Mesenchymal stem cell (in vitro differentiated cells and primary cell): ENCODE results near the gene RPS27A.
"Not testable (repeated sequence)": the region's sequence is repeated elsewhere in the genome, so short reads cannot be mapped to it uniquely, and the experiment has no call there.

Experiments
- DNase-seq: peaks from one replicate; pipeline ENCODE4 v3.0.0-alpha.2; 2013
- H2AFZ ChIP-seq: one replicate; pipeline ENCODE4 v1.6.1; 2013; ENCODE audit warnings: low read depth, mild to moderate bottlenecking, control low read depth, inconsistent platforms, low read length, moderate library complexity
- H2AK5ac ChIP-seq: 2 replicates; pipeline ENCODE4 v1.6.1; 2013; ENCODE audit warnings: low read length, moderate library complexity, mild to moderate bottlenecking, inconsistent platforms; ENCODE audit not compliant: severe bottlenecking
- H2BK120ac ChIP-seq: one replicate; pipeline ENCODE4 v1.6.1; 2013; ENCODE audit warnings: low read depth, mild to moderate bottlenecking, inconsistent platforms, low read length, moderate library complexity
- H2BK12ac ChIP-seq, 2 experiments: one replicate each; pipeline ENCODE4 v1.6.1; 2013; ENCODE audit warnings: inconsistent platforms in 2 of 2, low read length in 2 of 2, mild to moderate bottlenecking in 2 of 2, moderate library complexity in 2 of 2, control low read depth in 1 of 2
- H2BK15ac ChIP-seq: one replicate; pipeline ENCODE4 v1.6.1; 2013; ENCODE audit warnings: mild to moderate bottlenecking, low read depth, inconsistent platforms; ENCODE audit not compliant: poor library complexity, severe bottlenecking
- H2BK5ac ChIP-seq: 2 replicates; pipeline ENCODE4 v1.6.1; 2013; ENCODE audit warnings: low read depth, mild to moderate bottlenecking, low read length, control low read depth, inconsistent platforms; ENCODE audit not compliant: poor library complexity, severe bottlenecking
- H3K14ac ChIP-seq, 2 experiments: one replicate each; pipeline ENCODE4 v1.6.1; 2013; ENCODE audit warnings: inconsistent platforms in 2 of 2, low read length in 2 of 2, control low read depth in 1 of 2, mild to moderate bottlenecking in 1 of 2, moderate library complexity in 1 of 2
- H3K18ac ChIP-seq, 2 experiments: one replicate each; pipeline ENCODE4 v1.6.1; 2013; ENCODE audit warnings: inconsistent platforms in 2 of 2, low read length in 2 of 2, control low read depth in 1 of 2, low read depth in 1 of 2, mild to moderate bottlenecking in 1 of 2
- H3K23ac ChIP-seq, 2 experiments: one replicate each; pipeline ENCODE4 v1.6.1; 2013; ENCODE audit warnings: inconsistent platforms in 2 of 2, low read length in 2 of 2, mild to moderate bottlenecking in 2 of 2, moderate library complexity in 2 of 2, control low read depth in 1 of 2
- H3K27ac ChIP-seq: 2 replicates; pipeline ENCODE4 v1.5.1; 2013; ENCODE audit warnings: mild to moderate bottlenecking, moderate library complexity, low read length, control low read depth, inconsistent platforms; ENCODE audit not compliant: poor library complexity, severe bottlenecking
- H3K27me3 ChIP-seq, 2 experiments: 2 replicates each; pipeline versions ENCODE4 v1.6.1 to v1.7.0; 2013; ENCODE audit warnings: low read length in 2 of 2, mild to moderate bottlenecking in 2 of 2, moderate library complexity in 2 of 2, control low read depth in 1 of 2, inconsistent platforms in 1 of 2; ENCODE audit not compliant: control insufficient read depth in 1 of 2, insufficient read depth in 1 of 2
- H3K36me3 ChIP-seq, 2 experiments: 2 replicates each; pipeline versions ENCODE4 v1.6.1 to v1.7.0; 2013; ENCODE audit warnings: low read length in 2 of 2, control low read depth in 1 of 2, inconsistent platforms in 1 of 2, low read depth in 1 of 2, mild to moderate bottlenecking in 1 of 2; ENCODE audit not compliant: insufficient read depth in 2 of 2, control insufficient read depth in 1 of 2
- H3K4ac ChIP-seq, 2 experiments: one replicate each; pipeline ENCODE4 v1.6.1; 2013; ENCODE audit warnings: inconsistent platforms in 2 of 2, low read length in 2 of 2, mild to moderate bottlenecking in 2 of 2, moderate library complexity in 2 of 2, control low read depth in 1 of 2, low read depth in 1 of 2
- H3K4me1 ChIP-seq: 2 replicates; pipeline ENCODE4 v1.6.1; 2013; ENCODE audit warnings: low read depth, low read length, control low read depth; ENCODE audit not compliant: control insufficient read depth, insufficient read depth
- H3K4me2 ChIP-seq: 2 replicates; pipeline ENCODE4 v1.6.1; 2013; ENCODE audit warnings: low read length, mild to moderate bottlenecking, inconsistent platforms; ENCODE audit not compliant: poor library complexity, severe bottlenecking
- H3K4me3 ChIP-seq, 2 experiments: 2 replicates each; pipeline versions ENCODE4 v1.5.1 to v1.7.0; 2013; ENCODE audit warnings: low read length in 2 of 2, mild to moderate bottlenecking in 2 of 2, control low read depth in 1 of 2, low read depth in 1 of 2; ENCODE audit not compliant: insufficient read depth in 1 of 2
- H3K79me1 ChIP-seq: replicated peaks from 2 replicates; pipeline ENCODE4 v1.6.1; 2013; ENCODE audit warnings: mild to moderate bottlenecking, control low read depth, low read length, inconsistent platforms; ENCODE audit not compliant: poor library complexity, severe bottlenecking
- H3K9ac ChIP-seq: 2 replicates; pipeline ENCODE4 v1.7.0; 2013; ENCODE audit warnings: mild to moderate bottlenecking, low read length, moderate library complexity
- H3K9me3 ChIP-seq: 2 replicates; pipeline ENCODE4 v1.7.0; 2013; ENCODE audit warnings: mild to moderate bottlenecking, low read length; ENCODE audit not compliant: control insufficient read depth
- H4K8ac ChIP-seq: one replicate; pipeline ENCODE4 v1.6.1; 2013; ENCODE audit warnings: inconsistent platforms, mild to moderate bottlenecking, low read length, moderate library complexity
- H4K91ac ChIP-seq: one replicate; pipeline ENCODE4 v1.6.1; 2013; ENCODE audit warnings: mild to moderate bottlenecking, low read length, inconsistent platforms
- WGBS: methylation state at CpG from one replicate; pipeline ENCODE4 v1.1.7; 2013; ENCODE audit warnings: mixed read lengths; 5-methylcytosine and 5-hydroxymethylcytosine counted together

Gene RPS27A

DNA sequence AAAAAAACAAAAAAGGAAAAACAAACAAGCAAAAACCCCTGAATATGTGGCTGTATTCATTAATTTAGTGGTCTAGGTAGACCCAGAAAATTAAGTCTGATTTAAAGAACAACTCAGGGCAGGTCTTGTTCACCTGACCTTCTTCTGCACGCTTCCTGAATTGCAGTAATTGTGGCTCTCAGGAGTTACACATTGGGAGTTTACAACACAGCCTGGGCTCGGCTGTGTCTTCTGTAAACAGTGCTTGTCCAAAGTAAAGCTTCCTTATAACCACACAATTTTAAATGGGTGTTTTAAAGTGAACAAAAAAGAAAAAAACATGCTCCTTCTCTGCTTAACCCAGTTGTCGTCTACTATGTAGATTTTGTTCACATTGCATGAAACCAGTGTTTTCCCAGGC lies 44.8 kb downstream of the RPS27A start:
- Histone ChIP-seq H2BK12ac (no peak overlapping the region), H3K4me1 (peaks cover 3% of the 10 kb centered on the region), H3K79me1 (no peaks in the 10 kb centered on the region), H3K18ac (no peak overlapping the region), H3K9ac (no peak overlapping the region), H4K8ac (no peak overlapping the region), H2BK15ac (no peak overlapping the region), H2BK120ac (no peak overlapping the region), H3K27ac (no peak overlapping the region), H2AFZ (no peak overlapping the region), H4K91ac (no peak overlapping the region), H3K27me3 (no peaks in the 10 kb centered on the region), H3K14ac (no peak overlapping the region), H2AK5ac (no peak overlapping the region), H2BK5ac (no peak overlapping the region), H3K4ac (no peak overlapping the region), H3K23ac (no peak overlapping the region), H3K4me2 (no peak overlapping the region), H3K4me3 (no peak overlapping the region), H3K36me3 (peaks cover 0 to 5% of the 10 kb centered on the region in 2 experiments), H3K9me3 (no peaks in the 10 kb centered on the region)
- 80% methylated on average over 2 of the region's 3 CpGs for WGBS
- DNase-seq = no peak

DNA sequence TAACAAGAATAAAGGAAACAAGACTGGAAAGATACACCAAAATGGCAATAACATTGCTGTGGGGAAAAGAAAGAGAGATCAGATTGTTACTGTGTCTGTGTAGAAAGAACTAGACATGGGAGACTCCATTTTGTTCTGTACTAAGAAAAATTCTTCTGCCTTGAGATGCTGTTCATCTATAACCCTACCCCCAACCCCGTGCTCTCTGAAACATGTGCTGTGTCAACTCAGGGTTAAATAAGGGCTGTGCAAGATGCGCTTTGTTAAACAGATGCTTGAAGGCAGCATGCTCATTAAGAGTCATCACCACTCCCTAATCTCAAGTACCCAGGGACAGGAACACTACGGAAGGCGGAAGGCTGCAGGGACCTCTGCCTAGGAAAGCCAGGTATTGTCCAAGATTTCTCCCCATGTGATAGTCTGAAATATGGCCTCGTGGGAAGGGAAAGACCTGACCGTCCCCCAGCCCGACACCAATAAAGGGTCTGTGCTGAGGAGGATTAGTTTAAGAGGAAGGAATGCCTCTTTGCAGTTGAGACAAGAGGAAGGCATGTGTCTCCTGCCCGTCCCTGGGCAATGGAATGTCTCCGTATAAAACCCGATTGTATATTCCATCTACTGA lies 46.8 kb downstream of the RPS27A start:
- H3K9me3 ChIP-seq, H2BK5ac ChIP-seq, H3K36me3 ChIP-seq, DNase-seq, H3K79me1 ChIP-seq, H3K4me2 ChIP-seq, H3K9ac ChIP-seq, H3K4me1 ChIP-seq, H2BK12ac ChIP-seq, H2BK120ac ChIP-seq, H2AFZ ChIP-seq, H3K18ac ChIP-seq, H3K4me3 ChIP-seq, H2AK5ac ChIP-seq, H4K91ac ChIP-seq, H3K27me3 ChIP-seq, H4K8ac ChIP-seq, H3K4ac ChIP-seq, H2BK15ac ChIP-seq, H3K27ac ChIP-seq, H3K14ac ChIP-seq, H3K23ac ChIP-seq: not testable (repeated sequence)
- WGBS = 22% methylated on average over 6 of the region's 10 CpGs

- not testable (repeated sequence) for H3K14ac ChIP-seq, H3K9me3 ChIP-seq, H4K91ac ChIP-seq, H2AK5ac ChIP-seq, H3K4ac ChIP-seq, H2AFZ ChIP-seq, DNase-seq, H2BK12ac ChIP-seq, H3K79me1 ChIP-seq, H3K9ac ChIP-seq, H3K23ac ChIP-seq, H2BK5ac ChIP-seq, H3K27ac ChIP-seq, H3K27me3 ChIP-seq, H3K4me2 ChIP-seq, H3K18ac ChIP-seq, H3K4me1 ChIP-seq, H2BK15ac ChIP-seq, H4K8ac ChIP-seq, H3K4me3 ChIP-seq, H2BK120ac ChIP-seq
- 43% methylated on average over 6 of the region's 7 CpGs for WGBS
- peaks cover 0 to 12% of the 10 kb centered on the region in 2 experiments for H3K36me3 ChIP-seq
Observed at GRCh38 chr2:55279859-55280424, 47.5 kb downstream of the RPS27A start.

GRCh38 chr2:55280851-55281546 lies 48.5 kb downstream of the RPS27A start:
- H2BK5ac ChIP-seq, H4K91ac ChIP-seq, H3K18ac ChIP-seq, H3K4me1 ChIP-seq, H3K9me3 ChIP-seq, H2BK15ac ChIP-seq, H2BK120ac ChIP-seq, H2AK5ac ChIP-seq, H3K4ac ChIP-seq, H3K4me3 ChIP-seq, H2BK12ac ChIP-seq, H3K9ac ChIP-seq, H3K14ac ChIP-seq, H3K27me3 ChIP-seq, H4K8ac ChIP-seq, H2AFZ ChIP-seq, H3K23ac ChIP-seq, H3K27ac ChIP-seq, H3K79me1 ChIP-seq, DNase-seq, H3K4me2 ChIP-seq: not testable (repeated sequence)
- WGBS = 95% methylated on average over 4 of the region's 5 CpGs
- H3K36me3 ChIP-seq = peaks cover 0 to 12% of the 10 kb centered on the region in 2 experiments
